Embryonic facial prominence (tissue), 1 donor: ENCODE results near the gene FAM110D.

ENCODE experiments used
- DNase-seq: peaks from one replicate; pipeline ENCODE4 v3.0.0-alpha.2; 2016; ENCODE audit errors: extremely low spot score

Gene FAM110D

DNA sequence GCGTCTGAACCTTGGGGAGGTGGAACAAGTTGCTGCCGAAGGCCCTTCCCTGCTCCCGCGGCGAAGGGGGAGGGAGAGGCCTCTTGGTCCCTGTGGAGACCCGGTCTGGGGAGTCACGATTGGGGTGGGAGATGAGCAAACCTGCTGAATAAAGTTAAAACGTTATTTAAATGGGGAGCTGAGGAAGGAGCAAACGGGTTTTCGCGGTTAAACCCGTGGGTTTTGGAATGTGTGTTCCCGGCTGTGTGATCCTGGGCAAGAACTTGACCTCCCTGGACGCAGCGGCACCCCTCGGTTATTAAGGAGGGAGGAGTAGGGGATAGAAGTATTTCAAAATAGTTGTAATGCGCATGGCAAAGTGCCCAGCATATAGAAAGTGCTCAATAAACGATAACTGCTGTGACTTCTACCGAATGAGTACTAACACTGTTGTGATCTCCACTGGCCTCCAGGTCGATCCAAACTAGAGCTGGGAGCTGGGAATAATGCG is 3.4 kb downstream of the FAM110D start:
- DNase-seq: no peak

DNA sequence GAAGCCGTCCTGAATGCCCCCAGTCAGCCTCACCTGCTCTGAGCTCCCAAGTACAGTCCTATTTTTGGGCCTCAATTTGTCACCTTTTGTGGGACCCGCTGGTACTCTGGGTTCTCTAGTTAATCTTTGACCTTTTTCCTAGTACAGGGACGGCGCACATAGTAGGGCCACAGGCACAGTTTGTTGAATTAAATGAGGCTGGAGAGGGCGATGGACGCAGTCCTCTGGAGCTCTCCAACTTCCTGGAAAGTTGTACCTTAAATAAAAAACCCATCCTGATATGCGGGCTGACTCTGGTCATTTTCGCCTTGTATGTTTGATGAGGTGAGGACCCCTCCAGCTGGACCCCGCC is 4.8 kb downstream of the FAM110D start:
- DNase-seq: no peak

DNA sequence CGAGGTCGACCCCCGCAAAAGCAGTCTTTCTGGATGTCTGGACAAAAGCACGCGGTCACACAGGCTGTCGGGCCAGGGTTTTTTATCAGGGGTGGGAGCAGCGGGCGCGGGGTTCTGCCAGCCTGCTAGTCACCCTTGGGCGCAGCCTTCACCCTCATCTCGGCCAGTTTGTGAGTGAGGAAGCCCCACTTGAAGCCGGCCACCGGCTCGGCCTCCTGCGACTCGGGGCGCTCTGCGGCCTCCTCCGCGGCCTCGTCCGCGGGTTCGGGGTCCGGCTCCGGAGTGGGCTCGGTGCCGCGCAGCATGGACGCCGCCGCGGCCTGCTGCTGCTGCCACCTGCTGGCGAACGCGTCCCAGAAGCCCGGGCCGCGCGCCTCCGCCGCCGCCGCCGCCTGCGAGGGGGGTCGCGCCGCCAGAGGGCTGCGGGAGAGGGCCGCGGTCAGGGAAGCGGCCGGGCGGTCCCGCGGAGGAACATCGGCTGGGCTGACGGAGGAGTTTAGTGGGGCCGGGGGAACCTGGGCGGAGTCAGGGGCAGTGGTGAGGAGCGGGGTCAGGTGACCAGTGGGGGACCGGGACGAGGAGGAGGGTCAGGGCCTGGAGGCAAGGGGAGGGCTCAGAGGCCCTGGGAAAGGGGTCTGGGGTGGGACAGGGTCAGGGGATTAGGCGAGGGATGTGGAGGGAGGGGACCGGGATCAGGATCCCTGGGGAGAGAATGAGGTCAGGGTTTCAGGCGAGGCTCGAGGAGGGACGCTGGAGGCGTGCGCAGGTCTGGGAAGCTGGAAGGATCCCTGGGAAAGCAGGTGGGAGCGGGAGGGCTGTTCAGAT is 5.4 kb downstream of the FAM110D start:
- DNase-seq: no peak

DNA sequence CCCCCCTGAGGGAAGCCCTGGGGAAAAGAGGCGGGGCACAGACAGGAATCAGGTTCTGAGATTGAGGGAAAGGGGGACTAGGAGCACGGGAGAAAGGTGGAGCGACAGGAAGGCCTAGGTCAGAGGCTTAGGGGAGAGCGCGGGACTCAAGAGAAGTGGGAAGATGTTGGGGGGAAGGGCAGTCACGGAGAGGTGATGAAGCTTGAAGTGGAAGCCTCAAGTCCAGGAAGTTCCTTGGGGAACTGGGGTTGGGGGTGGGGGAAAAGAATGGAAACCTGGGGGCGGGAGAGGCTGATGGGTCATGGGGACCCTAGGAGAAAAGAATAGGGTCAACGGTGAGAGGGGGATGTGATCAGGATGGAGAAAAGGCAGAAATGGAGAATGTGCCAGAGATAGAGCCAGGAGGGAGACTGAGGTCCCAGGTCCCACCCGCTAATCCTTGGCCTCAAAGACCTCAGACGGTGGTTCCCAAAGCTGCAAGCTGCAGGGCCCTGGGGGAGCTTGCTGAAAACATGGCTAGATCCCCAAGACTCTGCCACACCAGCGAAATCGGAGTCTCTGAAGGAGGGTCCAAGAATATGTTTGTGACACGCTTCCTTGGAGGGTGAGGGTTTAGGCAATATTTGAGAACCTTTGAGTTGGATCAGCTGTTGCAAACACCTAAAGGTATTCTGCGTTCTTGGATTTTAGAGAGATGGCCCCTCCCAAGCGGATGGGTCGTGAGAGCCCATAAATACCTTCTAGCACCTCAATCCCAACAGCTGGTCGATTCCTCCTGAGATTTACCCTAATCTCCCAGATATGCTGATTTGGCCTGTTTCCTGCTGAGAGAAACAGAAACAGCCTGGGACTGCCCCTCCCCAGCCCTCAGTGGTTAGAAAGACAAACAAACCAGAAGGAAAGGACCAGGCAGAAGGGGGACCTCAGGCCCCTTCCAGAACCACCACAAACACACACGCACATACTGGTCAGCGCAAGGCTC is 6.3 kb downstream of the FAM110D start:
- DNase-seq: no peak

DNA sequence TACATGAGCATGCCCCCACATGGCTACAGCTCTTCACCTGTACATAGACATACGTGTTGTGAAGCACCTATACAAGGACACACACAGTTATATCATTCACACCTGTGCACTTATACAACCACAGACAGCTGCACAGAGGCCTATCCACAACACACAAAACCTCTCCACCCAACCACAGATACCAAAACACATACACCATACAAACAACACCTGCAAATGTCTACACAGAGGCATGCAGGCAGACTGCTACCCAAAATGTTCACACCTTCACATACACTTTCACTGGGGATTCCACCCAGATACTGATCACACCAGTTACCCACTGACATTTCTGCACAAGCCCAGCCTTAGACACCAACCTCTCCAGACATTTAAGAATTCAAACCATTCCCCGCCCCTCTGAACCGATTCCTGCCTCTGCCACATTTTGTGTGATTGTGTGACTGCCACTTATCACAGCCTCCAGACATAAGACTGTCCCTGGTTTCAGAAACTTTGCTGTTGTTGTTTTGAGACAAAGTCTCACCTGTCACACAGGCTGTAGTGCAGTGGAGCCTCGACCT is 7.9 kb downstream of the FAM110D start:
- DNase-seq: no peak

DNA sequence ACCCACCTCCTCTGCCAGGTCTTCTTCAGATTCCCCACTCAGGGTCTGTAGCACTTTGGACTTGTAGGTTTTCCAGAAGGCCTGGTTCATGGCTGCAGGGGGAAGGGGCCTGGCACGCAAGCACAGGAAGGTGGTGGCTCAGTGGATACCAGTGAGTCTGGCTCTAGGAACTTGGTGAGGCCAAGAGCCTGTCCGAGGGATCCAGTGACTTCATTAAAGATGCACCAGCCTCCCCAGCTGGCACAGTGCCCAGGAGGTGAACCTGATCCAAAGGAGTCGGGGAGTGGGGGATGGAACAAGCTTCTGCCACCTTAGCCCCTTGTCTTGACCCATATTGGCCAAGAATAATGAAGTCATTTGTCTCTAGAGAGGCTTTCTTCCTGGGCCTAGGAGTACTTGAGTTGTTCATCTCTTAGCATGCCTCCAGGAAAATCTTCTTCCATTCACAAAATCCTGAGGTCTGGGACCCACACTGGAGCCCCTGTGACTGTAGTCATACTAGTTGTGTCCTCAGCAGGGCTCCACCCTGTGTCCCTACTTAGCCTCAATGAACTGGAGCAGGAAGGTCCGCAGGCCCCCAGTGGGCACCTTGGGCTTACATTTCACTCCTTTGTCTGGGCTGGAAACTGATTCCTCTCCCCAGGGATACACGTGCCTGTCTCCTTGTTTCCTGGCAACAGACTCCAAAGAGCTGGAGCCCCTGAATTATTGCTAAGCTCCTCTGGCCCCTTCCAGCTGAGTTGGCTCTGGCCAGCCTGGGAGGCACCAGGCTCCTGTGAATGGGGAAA is 9.7 kb downstream of the FAM110D start, which contains the start of gene C1orf232:
Gene C1orf232 (minus strand): TSS at position 554 of the 788 bp plus-strand sequence. CDS start 464 bp downstream, at position 90.
- no peak for DNase-seq

DNA sequence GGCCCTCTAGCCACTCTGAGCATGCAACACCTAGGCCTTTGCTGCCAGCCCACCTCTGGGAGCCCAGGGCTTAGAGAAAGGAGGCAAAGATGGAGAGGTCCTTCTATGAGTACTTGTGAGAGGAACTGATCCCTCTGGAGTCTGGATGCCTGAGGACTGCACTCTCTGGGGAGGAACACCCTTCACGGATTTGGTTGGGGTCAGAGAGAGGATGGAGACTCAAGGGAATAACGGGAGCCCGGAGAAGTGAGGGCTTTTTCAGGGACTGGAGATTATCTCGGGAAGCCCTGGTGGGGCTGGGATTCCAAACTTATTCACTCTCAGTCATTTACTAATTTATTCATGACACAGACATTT is 10.3 kb downstream of the FAM110D start:
- DNase-seq: no peak

DNA sequence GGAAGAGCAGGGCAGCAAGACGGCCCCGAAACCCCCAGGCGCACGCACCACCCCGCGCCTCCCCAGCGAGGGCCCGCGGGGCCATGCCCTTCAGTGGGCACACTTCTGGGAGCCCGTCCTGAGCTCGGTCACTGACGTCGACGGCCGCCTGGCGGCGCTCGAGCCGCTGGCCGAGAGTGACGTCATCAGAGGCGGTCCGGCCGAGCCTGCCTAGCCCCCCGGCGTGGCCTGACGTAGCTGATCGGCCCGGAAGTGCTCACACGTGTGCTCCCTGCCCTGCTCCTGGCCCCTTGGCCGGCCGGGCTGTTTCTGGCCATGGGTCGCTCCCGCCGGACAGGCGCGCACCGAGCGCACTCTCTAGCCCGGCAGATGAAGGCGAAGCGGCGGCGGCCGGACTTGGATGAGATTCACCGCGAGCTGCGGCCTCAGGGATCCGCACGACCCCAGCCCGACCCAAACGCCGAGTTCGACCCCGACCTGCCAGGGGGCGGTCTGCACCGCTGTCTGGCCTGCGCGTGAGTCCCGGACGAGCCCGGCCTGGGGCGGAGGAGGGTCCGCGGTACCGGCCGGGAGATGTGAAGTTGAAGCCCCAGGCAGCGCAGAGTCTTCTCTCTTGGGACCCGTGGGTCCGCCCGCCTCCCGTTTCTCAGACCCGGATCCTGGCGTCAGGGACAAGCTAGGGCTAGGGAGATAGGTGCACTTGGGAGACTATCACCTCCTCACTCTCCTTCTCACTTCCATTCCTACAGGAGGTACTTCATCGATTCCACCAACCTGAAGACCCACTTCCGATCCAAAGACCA is 11.0 kb downstream of the FAM110D start, which contains the start of gene ZNF593:
Gene ZNF593 (plus strand): TSS at position 240 of the 803 bp plus-strand sequence. CDS start 76 bp downstream, at position 316.
- peak; percentile 88 for DNase-seq

DNA sequence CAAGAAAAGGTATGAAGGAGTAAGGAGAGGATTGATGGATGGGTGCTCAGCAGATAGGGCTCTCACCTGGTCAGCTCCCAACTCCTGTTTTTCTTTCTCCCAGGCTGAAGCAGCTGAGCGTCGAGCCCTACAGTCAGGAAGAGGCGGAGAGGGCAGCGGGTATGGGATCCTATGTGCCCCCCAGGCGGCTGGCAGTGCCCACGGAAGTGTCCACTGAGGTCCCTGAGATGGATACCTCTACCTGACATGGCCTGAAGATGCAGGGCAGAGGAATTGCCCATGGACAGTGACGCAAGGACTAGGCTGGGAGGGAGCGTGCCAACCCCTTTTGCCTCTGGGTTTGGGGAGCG is 11.6 kb downstream of the FAM110D start:
- DNase-seq: no peak

DNA sequence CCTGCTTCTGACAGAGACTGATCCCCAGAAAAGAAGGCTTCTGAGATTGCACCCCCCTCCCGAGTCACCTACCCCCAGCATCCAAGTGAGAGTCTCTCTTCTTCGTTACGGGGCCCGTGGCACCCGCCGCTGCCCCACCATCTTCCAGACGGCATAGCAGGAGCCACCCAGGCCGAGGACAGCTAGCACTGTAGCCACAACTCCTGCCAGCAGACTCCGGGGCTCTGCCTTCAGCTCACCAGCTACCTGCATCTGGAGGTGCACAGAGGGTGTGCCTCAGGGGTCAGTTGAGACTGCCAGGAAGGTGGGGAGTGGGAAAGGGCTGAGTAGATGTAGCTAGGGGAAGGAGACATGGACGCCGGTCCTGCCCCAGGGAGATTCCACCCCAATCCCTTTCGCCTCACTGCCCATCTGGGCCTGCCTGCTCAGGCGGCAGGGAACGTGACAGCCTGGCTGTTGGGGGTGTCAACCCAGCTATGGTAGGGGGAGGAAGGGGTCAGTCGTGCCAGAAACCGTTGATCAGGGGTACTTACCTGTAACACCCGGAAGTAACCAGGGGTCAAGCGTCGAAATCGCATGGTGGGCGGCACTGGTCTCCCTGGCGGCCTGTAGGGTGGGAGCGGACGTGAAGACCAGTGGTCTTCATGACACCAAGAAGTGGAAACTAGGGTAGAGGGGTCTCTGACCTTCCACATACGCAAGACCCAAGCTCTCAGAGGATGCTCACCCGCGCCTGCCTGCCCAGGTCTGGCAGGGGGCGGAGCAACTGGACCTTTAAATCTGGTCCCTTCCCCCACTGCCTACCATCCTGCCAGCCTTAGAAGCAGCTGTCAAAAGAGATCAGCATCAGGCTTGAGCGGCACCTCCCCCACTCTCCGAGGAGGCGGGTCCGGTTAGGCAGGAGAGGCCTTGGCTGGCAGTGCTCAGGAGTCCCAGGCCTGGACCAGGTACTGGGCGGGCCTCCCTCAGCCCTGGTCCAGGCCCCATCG is 12.5 kb downstream of the FAM110D start, which contains the start of gene ZNF593OS:
Gene ZNF593OS (minus strand): TSS at position 749 of the 989 bp plus-strand sequence. CDS start 171 bp downstream, at position 578.
- no peak for DNase-seq

DNA sequence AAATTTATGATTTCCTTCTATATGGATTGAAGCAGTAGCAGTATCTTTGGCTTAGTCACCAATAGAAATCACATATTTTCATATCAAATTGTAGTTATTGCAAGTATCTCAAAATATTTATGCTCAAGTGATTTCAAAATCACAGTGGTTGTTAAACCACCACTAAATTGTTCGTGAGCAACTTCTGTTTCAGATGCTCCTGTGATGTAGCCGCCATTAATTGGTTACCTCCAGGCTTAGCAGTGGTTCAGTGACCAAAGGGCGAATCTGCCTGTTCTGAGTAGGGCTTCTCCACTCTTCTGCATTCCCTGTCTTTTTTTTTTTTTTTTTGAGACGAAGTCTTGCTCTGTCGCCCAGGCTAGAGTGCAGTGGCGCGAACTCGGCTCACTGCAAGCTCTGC is 16.5 kb downstream of the FAM110D start:
- DNase-seq: no peak

DNA sequence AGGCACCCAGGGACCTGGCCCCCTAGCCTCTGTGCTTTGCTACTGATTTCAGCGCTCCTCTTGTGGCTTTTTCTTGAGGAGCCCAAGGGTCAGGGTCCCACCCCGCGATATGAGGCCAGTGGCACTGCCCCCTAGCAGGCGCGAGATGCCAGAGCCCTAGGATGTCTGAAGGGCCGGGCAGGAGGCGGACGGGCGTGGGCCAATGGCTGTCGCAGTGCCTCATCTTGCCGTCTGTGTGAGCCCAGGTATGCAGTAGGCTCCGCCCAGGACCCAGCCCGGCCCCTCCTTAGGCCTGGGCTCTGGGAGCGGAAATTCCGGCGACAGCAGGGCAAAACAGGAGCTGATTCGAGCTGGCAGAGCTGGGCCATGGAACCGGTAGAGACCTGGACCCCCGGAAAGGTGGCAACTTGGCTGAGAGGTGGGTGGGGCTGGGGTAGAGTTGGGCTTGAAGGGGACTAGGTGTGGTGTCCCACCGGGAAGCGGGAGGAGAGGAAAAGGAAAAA is 18.4 kb downstream of the FAM110D start, which contains the start of gene CNKSR1:
Gene CNKSR1 (plus strand): TSS at position 310 of the 503 bp plus-strand sequence. CDS start 57 bp downstream, at position 367.
- no peak for DNase-seq

DNA sequence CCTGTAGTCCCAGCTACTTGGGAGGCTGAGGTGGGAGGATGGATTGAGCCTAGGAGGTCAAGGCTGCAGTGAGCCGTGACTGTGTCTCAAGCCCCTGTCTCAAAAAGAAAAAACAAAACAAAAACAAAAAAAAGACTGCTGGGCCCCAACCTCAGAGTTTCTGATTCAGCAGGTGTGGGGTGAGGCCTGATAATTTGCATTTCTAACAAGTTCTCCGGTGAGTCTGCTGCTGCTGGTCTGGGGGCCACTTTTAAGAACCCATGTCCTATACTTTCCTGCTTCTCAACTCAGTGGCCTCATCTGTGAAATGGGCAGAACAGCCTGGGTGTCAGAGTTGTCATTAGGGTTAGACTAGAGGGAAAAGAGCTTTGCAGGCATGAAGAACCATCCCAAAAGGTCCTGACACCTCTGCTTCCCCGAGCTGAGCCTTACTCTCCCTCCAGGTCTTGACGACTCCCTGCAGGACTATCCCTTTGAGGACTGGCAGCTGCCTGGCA is 21.2 kb downstream of the FAM110D start:
- DNase-seq: no peak

DNA sequence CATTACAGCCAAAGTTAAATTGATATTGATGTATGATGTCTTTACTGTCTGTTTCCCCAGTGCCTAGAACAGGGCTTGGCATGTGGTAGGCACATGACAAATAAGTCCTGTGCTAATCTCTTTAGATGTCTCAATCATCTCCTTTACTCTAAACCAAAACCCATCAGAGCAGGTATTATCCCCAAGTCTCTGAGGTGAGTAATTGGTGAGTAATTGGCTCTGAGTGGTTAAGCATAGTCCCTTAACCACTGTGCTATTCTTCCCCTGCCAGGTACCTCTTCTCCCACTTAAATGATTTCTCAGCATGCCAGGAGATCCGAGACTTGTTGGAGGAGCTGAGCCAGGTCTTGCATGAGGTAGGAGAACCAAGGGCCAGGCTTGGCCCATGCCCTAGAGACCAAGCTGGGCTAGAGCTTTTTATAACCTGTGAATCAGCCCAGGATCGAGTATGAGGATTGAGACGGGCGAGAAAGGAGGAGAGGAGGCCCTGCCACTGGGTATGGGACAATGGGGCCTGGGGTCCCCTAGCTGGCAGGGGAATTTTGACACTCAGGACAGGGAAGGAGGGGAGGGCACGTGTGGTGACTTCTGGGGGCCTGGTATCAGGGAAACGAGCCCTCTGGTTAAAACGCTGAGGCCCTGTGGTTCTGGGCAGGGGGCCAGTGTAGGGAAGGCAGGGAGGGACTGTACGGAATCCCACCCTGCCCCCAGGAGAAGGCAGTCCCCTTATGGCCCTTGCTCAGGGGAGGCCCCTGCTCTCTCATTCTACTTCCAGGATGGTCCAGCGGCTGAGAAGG is 22.9 kb downstream of the FAM110D start:
- no peak for DNase-seq

DNA sequence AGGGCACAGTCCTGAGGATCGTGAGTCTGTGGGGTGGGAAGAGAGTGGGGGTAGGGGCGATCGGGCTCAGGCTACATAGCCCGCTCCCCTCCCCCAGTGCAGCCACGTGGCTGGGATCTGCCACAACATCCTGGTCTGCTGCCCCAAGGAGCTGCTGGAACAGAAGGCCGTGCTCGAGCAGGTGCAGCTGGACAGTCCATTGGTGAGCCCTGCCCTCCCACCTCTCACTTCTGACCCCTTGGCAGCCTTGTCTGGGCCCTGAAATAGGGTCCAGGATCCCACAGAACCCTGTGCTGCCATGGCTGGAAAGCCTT is 23.5 kb downstream of the FAM110D start:
- no peak for DNase-seq

DNA sequence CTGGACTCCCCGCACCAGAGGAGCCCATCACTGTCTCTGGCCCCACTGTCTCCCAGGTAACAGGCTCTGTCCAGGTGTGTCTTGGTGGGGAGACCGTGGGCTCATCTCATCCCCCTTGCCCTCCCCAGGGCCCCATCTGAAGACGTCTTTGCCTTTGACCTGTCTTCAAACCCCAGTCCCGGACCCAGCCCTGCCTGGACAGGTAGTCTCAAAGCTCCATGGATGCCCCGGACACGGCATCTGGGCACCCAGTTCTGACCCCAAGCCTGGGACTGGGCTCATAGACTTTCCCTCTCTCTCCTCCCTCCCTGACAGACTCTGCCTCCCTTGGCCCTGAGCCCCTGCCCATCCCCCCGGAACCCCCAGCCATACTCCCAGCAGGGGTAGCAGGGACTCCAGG is 25.2 kb downstream of the FAM110D start:
- DNase-seq: no peak

DNA sequence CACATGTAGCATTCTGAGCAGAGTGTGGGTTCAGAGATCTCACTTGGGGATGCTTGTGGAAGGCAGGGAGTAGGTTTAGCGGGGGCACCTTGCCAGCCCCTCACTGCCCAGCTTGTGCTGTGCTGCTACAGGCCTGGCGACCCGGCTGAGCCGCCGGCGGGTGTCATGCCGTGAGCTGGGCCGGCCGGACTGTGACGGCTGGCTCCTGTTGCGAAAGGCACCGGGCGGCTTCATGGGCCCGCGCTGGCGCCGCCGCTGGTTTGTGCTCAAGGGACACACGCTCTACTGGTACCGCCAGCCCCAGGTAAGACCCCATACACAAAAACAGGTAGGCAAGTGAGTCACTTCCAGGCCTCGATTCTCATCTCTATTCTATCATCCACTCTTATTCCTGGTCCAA is 26.0 kb downstream of the FAM110D start:
- no peak for DNase-seq

DNA sequence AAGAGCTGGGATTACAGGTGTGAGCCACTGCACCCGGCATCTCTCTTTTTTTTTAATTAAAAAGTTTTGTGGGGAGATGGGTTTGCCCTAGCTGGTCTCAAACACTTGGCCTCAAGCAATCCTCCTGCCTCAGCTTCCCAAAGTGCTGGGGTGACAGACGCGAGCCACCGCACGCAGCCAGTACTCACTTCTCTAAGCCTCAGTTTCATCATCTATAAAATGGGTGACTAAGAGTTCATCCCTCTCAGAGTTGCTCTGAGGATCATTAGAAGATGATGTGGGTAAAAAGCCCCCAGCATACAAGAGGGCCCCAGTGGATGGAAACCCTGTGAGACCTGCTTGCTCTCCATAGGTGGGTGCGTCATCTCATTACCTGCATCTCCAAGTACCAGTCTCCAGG is 29.0 kb downstream of the FAM110D start:
- DNase-seq: no peak
